GM12864 (cell line): Measurements from ENCODE around the gene OTOF.

Experiments used
- DNase-seq: peaks from one replicate; pipeline ENCODE4 v3.0.0-alpha.2; 2011; ENCODE audit warnings: low read depth
- H3K4me3 ChIP-seq: 2 replicates; pipeline ENCODE4 v1.5.1; 2011; ENCODE audit warnings: mild to moderate bottlenecking, low read depth, low read length, control low read depth
- TF ChIP-seq, protein P1 (sequence below): IDR thresholded peaks from 2 replicates; pipeline ENCODE4 v1.5.1; 2011; ENCODE audit warnings: low read depth, mild to moderate bottlenecking, moderate library complexity, low read length, control low read depth, inconsistent platforms; ENCODE audit errors: missing control alignments

Gene OTOF

DNA sequence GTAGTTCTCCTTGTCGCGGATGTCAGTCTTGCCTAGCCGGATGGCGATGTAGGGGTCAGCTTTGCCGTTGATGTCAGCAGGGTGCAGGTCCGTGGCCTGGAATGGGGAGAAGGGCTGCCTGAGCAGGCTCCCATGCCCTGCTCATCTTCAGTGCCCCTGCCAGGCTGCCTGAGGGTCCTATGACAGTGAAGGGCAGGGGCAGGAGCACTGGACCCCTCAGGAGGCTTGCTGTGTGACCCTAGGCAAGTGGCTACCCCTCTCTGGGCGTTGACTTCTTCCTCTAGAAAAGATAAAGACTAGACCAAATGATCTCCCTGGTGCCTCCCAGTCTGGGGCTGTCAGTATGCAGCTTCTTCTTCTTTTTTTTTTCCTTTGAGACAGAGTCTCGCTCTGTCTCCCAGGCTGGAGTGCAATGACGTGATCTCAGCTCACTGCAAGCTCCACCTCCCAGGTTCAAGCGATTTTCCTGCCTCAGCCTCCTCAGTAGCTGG, 11.9 kb downstream of the OTOF start:
- DNase-seq, result no peak
- TF ChIP-seq, protein P1, sequence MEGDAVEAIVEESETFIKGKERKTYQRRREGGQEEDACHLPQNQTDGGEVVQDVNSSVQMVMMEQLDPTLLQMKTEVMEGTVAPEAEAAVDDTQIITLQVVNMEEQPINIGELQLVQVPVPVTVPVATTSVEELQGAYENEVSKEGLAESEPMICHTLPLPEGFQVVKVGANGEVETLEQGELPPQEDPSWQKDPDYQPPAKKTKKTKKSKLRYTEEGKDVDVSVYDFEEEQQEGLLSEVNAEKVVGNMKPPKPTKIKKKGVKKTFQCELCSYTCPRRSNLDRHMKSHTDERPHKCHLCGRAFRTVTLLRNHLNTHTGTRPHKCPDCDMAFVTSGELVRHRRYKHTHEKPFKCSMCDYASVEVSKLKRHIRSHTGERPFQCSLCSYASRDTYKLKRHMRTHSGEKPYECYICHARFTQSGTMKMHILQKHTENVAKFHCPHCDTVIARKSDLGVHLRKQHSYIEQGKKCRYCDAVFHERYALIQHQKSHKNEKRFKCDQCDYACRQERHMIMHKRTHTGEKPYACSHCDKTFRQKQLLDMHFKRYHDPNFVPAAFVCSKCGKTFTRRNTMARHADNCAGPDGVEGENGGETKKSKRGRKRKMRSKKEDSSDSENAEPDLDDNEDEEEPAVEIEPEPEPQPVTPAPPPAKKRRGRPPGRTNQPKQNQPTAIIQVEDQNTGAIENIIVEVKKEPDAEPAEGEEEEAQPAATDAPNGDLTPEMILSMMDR, result no peak
- H3K4me3 ChIP-seq, result no peak overlapping the region

DNA sequence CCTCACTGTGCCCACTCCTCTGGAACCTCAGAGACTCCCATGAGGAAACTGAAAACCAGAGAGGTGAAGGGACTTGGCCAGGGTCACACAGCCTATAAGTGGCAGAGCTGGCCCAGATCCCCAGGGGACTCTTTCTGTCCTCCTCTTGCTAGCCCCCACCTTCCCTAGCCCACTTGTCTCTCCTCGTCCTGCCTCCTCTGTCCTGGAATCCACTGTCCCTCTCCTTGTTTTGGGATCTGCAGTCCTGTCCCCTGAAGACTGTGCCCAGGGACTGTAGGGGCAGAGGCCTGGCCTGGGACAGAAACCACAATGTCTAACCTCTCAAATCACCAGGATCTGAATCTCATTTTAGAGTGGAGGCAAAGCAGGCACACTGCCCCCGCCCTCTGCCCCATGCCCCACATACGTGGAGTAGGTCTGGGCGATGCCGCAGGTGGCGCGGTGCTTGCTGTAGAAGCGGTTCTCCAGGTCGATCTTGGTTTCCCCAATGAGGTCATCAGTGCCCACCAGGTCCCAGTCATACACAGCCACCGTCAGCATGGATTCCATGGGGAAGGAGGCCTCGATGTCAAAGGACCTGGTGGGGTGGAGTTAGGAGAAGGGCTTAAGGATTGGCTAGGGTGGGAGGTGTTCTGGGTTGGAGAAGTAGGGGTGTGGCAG, 12.5 kb downstream of the OTOF start:
- TF ChIP-seq, protein P1, result no peak
- H3K4me3 ChIP-seq, result no peak overlapping the region
- DNase-seq, result no peak

DNA sequence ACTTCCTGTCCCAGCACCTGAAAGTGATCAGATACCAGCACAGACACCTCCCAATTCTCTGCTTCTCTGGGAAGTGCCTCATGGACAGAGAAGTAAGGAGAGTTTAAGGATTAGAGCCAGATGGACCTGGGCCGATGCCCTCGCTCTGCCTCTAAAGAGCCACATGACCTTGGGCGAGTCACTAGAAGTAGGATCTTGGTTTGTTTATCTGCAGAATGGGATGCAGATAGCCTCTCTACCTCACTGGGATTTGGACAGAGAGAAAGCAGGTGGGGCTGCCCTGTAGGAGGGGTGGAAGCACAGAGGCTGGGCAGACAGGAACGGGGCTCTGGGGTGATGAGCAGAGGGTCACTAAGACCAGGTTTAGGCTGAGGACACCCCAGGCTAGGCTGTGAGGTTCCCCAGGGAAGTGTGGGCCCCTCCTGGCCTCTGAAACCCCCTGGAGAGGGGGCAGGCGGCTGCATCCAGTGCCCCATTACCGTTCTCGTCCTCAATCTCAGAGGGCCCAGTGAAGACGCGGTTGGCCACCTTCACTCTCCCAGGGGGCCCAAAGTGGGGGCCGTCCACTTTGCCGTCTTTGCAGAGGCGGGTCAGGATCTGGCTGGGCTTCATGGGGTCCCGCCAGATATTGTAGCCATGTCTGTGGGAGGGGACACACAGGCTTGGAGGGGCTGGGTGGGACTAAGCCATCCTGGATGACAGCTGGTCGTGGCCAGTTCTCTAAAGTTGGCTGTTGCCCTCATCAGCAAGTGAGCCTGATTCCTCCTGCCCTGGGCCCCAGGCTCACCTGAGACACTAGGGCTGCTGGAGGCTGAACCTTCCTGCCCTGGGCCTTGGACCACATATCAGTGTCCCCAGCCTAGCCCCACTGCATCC, 13.3 kb downstream of the OTOF start:
- TF ChIP-seq, protein P1, result no peak
- no peak overlapping the region for H3K4me3 ChIP-seq
- DNase-seq, result no peak

DNA sequence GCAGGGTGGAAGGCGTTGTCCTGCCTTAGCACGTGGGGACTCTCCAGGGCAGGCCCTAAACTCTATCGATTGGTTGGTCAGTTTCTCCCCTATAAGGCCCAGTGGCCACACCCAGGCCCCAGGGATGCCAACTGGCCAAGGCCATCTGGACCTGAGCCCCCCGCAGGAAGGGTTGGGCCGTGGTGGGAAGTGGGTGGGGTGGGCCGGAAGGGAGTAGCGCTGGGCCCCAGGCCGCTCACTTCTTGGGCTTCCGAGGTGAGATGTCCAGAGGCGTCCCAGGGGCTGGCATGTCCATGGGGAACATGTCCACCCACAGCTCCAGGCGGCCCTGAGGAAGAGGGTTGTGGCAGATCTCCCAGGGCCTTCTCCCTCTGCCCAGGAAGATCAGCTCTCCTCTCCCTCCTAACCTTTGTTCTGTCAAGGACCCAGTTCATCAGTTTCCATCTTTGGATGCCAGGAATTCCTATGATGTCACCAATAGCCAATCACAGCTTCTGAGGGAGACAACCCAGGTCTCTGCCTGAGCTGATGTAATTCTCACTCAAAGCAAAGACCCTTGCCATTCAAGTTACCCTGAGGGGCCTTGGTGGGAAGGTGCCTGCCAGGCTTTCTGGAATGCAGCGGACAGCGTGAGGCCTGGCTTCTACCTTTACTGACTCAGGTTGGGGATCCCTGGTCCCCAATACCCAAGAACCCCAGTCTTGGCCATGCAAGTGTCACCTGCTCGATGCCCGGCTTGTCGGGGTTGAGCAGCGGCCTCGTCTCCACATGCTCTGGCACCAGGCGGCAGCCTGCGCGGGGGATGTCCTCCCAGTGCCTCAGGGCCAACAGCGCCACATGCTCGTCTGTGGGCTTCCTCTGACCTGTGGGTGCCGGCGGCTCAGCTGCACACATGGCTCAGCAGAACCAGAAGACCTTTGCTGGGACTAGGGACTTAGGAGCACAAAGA, 14.4 kb downstream of the OTOF start:
- no peak overlapping the region for H3K4me3 ChIP-seq
- DNase-seq, result no peak
- TF ChIP-seq, protein P1, result no peak

DNA sequence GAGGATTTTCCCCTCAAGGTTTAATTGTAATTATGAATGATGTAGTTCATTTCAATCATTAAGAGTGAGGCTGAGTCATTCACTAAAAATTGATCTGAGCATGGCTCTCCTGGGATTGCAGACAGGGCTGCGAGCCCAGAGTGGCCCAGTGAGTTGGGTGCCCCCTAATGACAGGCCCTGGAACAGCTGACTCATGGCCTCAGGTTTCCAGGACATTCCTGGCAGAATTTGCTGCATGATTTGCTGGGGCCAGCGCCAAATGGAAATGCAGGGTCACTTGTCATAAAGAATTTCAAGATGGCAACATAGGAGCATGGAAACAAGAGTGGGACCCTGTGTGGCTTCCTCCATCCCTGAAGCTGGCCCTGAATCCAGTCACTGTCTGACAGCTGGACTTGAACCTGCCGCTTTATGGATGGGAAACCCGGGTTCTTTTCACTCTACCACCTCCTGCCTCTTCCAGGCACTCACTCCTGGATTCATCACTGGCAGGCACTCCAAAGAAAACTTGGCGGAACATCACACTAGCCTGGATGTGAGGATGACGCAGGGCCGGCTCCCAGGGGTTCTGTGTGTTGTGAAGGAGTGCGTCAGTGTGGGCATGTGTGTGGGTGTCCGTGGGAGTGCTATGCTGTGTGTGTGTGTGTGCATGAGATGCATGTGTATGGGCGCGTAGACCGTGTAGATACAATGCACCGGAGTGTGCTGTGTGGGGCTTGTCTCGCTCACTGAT, 15.2 kb downstream of the OTOF start:
- no peak overlapping the region for H3K4me3 ChIP-seq
- TF ChIP-seq, protein P1, result peak; percentile 57
- no peak for DNase-seq

DNA sequence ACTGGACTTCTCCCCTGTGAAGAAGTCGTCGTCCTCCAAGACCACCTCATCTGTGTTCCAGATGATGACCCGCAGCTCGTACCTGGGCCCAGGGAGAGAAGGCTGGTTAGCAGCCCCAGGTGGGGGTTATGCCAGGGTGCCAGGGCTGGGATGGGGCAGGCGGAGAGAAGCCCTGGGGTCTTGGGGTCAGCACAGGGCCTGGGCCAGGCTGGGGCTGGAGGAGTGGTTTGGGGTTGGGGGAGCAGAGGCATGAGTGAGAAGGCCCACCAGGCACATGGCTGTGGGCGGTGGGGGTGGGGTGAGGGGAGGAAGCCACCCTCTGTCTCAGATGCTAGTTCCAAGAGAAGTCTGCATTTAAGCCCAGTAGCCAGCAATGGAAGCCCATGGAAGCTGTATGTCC, 15.8 kb downstream of the OTOF start:
- no peak for DNase-seq
- no peak overlapping the region for H3K4me3 ChIP-seq
- TF ChIP-seq, protein P1, result no peak
